SHP77 (cell line): ENCODE measurements around the gene TMEM178B.
"Not testable (repeated sequence)": the region's sequence is repeated elsewhere in the genome, so short reads cannot be mapped to it uniquely, and the experiment has no call there.

Source experiments
- DNase-seq, 2 experiments: peaks; one replicate each; lab custom pipeline; 2025; lab: John Stamatoyannopoulos, UW

TMEM178B gene

GRCh38 chr7:141074162-141074991 is 513 bp downstream of the TMEM178B start:
- DNase-seq, result peak; percentile 65 to 74

- DNase-seq, result peak in 1 of 2 experiments; percentile 22
Measured at GRCh38 chr7:141074997-141075396, 1.1 kb downstream of the TMEM178B start.

GRCh38 chr7:141076377-141076776 is 2.5 kb downstream of the TMEM178B start:
- DNase-seq, result peak; percentile 66 to 78

GRCh38 chr7:141079219-141079618 is 5.4 kb downstream of the TMEM178B start:
- DNase-seq, result no peak

- DNase-seq, result not testable (repeated sequence)
Measured at GRCh38 chr7:141089490-141089889, 15.6 kb downstream of the TMEM178B start.

GRCh38 chr7:141094336-141095070 is 20.6 kb downstream of the TMEM178B start:
- DNase-seq, result no peak

- DNase-seq, result no peak
Measured at GRCh38 chr7:141097430-141097829, 23.6 kb downstream of the TMEM178B start.

- no peak for DNase-seq
Measured at GRCh38 chr7:141102436-141102835, 28.6 kb downstream of the TMEM178B start.

GRCh38 chr7:141103847-141104429 is 30.1 kb downstream of the TMEM178B start:
- no peak for DNase-seq

GRCh38 chr7:141113131-141113530 is 39.3 kb downstream of the TMEM178B start:
- DNase-seq, result no peak

GRCh38 chr7:141114029-141114664 is 40.3 kb downstream of the TMEM178B start:
- DNase-seq, result no peak

GRCh38 chr7:141115965-141116364 is 42.1 kb downstream of the TMEM178B start:
- DNase-seq, result peak; percentile 92 to 95

GRCh38 chr7:141116661-141117060 is 42.8 kb downstream of the TMEM178B start:
- DNase-seq, result not testable (repeated sequence)

- DNase-seq, result no peak
Measured at GRCh38 chr7:141118767-141119166, 44.9 kb downstream of the TMEM178B start.

GRCh38 chr7:141119187-141119586 is 45.3 kb downstream of the TMEM178B start:
- no peak for DNase-seq

GRCh38 chr7:141122736-141123135 is 48.9 kb downstream of the TMEM178B start:
- no peak for DNase-seq

GRCh38 chr7:141123522-141123921 is 49.7 kb downstream of the TMEM178B start:
- no peak for DNase-seq

GRCh38 chr7:141126107-141126506 is 52.2 kb downstream of the TMEM178B start:
- DNase-seq, result no peak

- no peak for DNase-seq
Measured at GRCh38 chr7:141128506-141128905, 54.6 kb downstream of the TMEM178B start.

- DNase-seq, result no peak
Measured at GRCh38 chr7:141128931-141129330, 55.1 kb downstream of the TMEM178B start.

- no peak for DNase-seq
Measured at GRCh38 chr7:141132671-141133070, 58.8 kb downstream of the TMEM178B start.

GRCh38 chr7:141133646-141134045 is 59.8 kb downstream of the TMEM178B start:
- no peak for DNase-seq
